ENCODE results near the gene RETREG1. TPM values are rescaled to one million over a fixed set of nuclear protein-coding genes. Genes with fewer than 3 reads are reported as not detected.

The RETREG1 gene
- total RNA-seq, 1 donor from 2014 or later = 8.3 TPM

GRCh38 chr5:16485656-16486055 is 131.1 kb downstream of the RETREG1 start:
- Mint-ChIP-seq H3K27ac (no peak overlapping the region), H3K27me3 (ENCODE audit: low read depth) (peaks cover 8% of the 10 kb centered on the region), H3K4me1 (peaks cover 15% of the 10 kb centered on the region), H3K4me3 (no peak overlapping the region), H3K36me3 (no peaks in the 10 kb centered on the region), H3K9me3 (peaks cover 3% of the 10 kb centered on the region)
- no peak for DNase-seq (ENCODE audit: low spot score in 2 of 2, unreplicated experiment in 2 of 2)
- no peak for TF ChIP-seq CTCF (IDR thresholded peaks at IDR 0.05; ENCODE audit: unreplicated experiment)

GRCh38 chr5:16484081-16484480 is 132.7 kb downstream of the RETREG1 start:
- Mint-ChIP-seq H3K4me1 (peaks cover 15% of the 10 kb centered on the region), H3K9me3 (peaks cover 15% of the 10 kb centered on the region), H3K27me3 (ENCODE audit: low read depth) (peaks cover 8% of the 10 kb centered on the region), H3K27ac (no peak overlapping the region), H3K4me3 (no peak overlapping the region), H3K36me3 (no peaks in the 10 kb centered on the region)
- no peak for TF ChIP-seq CTCF (IDR thresholded peaks at IDR 0.05; ENCODE audit: unreplicated experiment)
- no peak for DNase-seq (ENCODE audit: low spot score in 2 of 2, unreplicated experiment in 2 of 2)

GRCh38 chr5:16483361-16483760 is 133.4 kb downstream of the RETREG1 start:
- H3K27ac Mint-ChIP-seq = no peak overlapping the region
- H3K4me1 Mint-ChIP-seq = peaks cover 15% of the 10 kb centered on the region
- TF ChIP-seq CTCF (IDR thresholded peaks at IDR 0.05; ENCODE audit: unreplicated experiment) = no peak
- peaks cover 15% of the 10 kb centered on the region for H3K9me3 Mint-ChIP-seq
- no peak overlapping the region for H3K4me3 Mint-ChIP-seq
- H3K27me3 Mint-ChIP-seq (ENCODE audit: low read depth) = peaks cover 8% of the 10 kb centered on the region
- H3K36me3 Mint-ChIP-seq = no peaks in the 10 kb centered on the region
- DNase-seq (ENCODE audit: low spot score in 2 of 2, unreplicated experiment in 2 of 2) = no peak

GRCh38 chr5:16482891-16483290 is 133.9 kb downstream of the RETREG1 start:
- TF ChIP-seq CTCF (IDR thresholded peaks at IDR 0.05; ENCODE audit: unreplicated experiment) = no peak
- Mint-ChIP-seq H3K9me3 (peaks cover 15% of the 10 kb centered on the region), H3K4me1 (peaks cover 15% of the 10 kb centered on the region), H3K27ac (no peak overlapping the region), H3K36me3 (no peaks in the 10 kb centered on the region), H3K4me3 (no peak overlapping the region), H3K27me3 (ENCODE audit: low read depth) (peaks cover 7% of the 10 kb centered on the region)
- no peak for DNase-seq (ENCODE audit: low spot score in 2 of 2, unreplicated experiment in 2 of 2)

- Mint-ChIP-seq H3K27ac (no peak overlapping the region), H3K27me3 (ENCODE audit: low read depth) (no peaks in the 10 kb centered on the region), H3K4me3 (no peak overlapping the region), H3K9me3 (peaks cover 15% of the 10 kb centered on the region), H3K36me3 (no peaks in the 10 kb centered on the region), H3K4me1 (peaks cover 15% of the 10 kb centered on the region)
- no peak for DNase-seq (ENCODE audit: low spot score in 2 of 2, unreplicated experiment in 2 of 2)
- no peak for TF ChIP-seq CTCF (IDR thresholded peaks at IDR 0.05; ENCODE audit: unreplicated experiment)
Measured at GRCh38 chr5:16480821-16481538, 135.8 kb downstream of the RETREG1 start.

All from mesothelial cell of epicardium (in vitro differentiated cells).